Dermis blood vessel endothelial cell (primary cell): ENCODE measurements around the gene TESPA1. TPM values are rescaled to one million over a fixed set of nuclear protein-coding genes. Genes with fewer than 3 reads are reported as not detected.
"Not testable (repeated sequence)": the region's sequence is repeated elsewhere in the genome, so short reads cannot be mapped to it uniquely, and the experiment has no call there.

Experiments used
- DNase-seq: peaks from one replicate; pipeline ENCODE4 v3.0.0; 2010
- total RNA-seq: library from RNA; depleted of rRNA; stranded (reverse); fragments of >200 nt; gene quantifications from 2 replicates; pipeline ENCODE4 v1.2.3, GENCODE V29; 2014

TESPA1 gene
- total RNA-seq, result not detected in 2 replicates

GRCh38 chr12:54984658-54985376 lies at the start of gene TESPA1:
Gene TESPA1, minus strand, starts transcription at chr12:54984762. Its CDS starts 10,200 bp downstream, at chr12:54974562.
- DNase-seq, result no peak

- no peak for DNase-seq
Measured at GRCh38 chr12:55034218-55034617, 49.7 kb upstream of the TESPA1 start.

GRCh38 chr12:55025508-55025907 lies 40.9 kb upstream of the TESPA1 start:
- no peak for DNase-seq

- no peak for DNase-seq
Measured at GRCh38 chr12:55024575-55024974, 40.0 kb upstream of the TESPA1 start.

- peak; percentile 67 for DNase-seq
Measured at GRCh38 chr12:55019784-55020183, 35.2 kb upstream of the TESPA1 start, which contains the start of gene NEUROD4. Gene NEUROD4, plus strand, starts transcription at chr12:55019974. Its CDS starts 6,466 bp downstream, at chr12:55026440.

GRCh38 chr12:55017416-55017925 lies 32.9 kb upstream of the TESPA1 start:
- DNase-seq, result no peak

GRCh38 chr12:55008944-55009585 lies 24.5 kb upstream of the TESPA1 start:
- DNase-seq, result no peak

GRCh38 chr12:55002355-55002754 lies 17.8 kb upstream of the TESPA1 start:
- DNase-seq, result no peak

GRCh38 chr12:55001198-55001868 lies 16.8 kb upstream of the TESPA1 start:
- DNase-seq, result no peak

- peak; percentile 59 for DNase-seq
Measured at GRCh38 chr12:54998958-54999510, 14.5 kb upstream of the TESPA1 start.

- DNase-seq, result no peak
Measured at GRCh38 chr12:54997929-54998522, 13.5 kb upstream of the TESPA1 start.

- no peak for DNase-seq
Measured at GRCh38 chr12:54996205-54996604, 11.6 kb upstream of the TESPA1 start.

- DNase-seq, result peak; percentile 84
Measured at GRCh38 chr12:54993181-54993835, 8.7 kb upstream of the TESPA1 start.

GRCh38 chr12:54991991-54992375 lies 7.4 kb upstream of the TESPA1 start:
- no peak for DNase-seq

GRCh38 chr12:54991161-54991990 lies 6.8 kb upstream of the TESPA1 start:
- DNase-seq, result no peak

GRCh38 chr12:54989829-54990228 lies 5.3 kb upstream of the TESPA1 start:
- no peak for DNase-seq

GRCh38 chr12:54988402-54989054 lies 4.0 kb upstream of the TESPA1 start:
- DNase-seq, result peak; percentile 60

GRCh38 chr12:54987611-54988231 lies 3.2 kb upstream of the TESPA1 start:
- no peak for DNase-seq

GRCh38 chr12:54986773-54987172 lies 2.2 kb upstream of the TESPA1 start:
- DNase-seq, result not testable (repeated sequence)

GRCh38 chr12:54983536-54984101 lies 943 bp downstream of the TESPA1 start:
- DNase-seq, result no peak
